BLaER1 treated with 17β-estradiol and CSF1 and Interleukin-3, amounts not matched to agents 10 nM and 100 nM (cell line): ENCODE measurements around the gene TNFRSF1B.
A peak's percentile ranks its signal among the peaks of the same experiment; 100 is the strongest.

ENCODE experiments used
- H3K27ac ChIP-seq, 11 experiments: shearing (Covaris generic); formaldehyde crosslinking; 2 replicates each; pipeline ENCODE4 v1.8.1; 2022
- H3K27me3 ChIP-seq, 11 experiments: shearing (Covaris generic); formaldehyde crosslinking; 2 replicates each; pipeline ENCODE4 v1.8.1; 2022
- H3K36me3 ChIP-seq, 11 experiments: shearing (Covaris generic); formaldehyde crosslinking; 2 replicates each; pipeline ENCODE4 v1.8.1; 2022
- H3K4me1 ChIP-seq, 10 experiments: shearing (Covaris generic); formaldehyde crosslinking; 2 replicates each; pipeline ENCODE4 v1.8.1; 2022
- H3K4me2 ChIP-seq, 11 experiments: shearing (Covaris generic); formaldehyde crosslinking; 2 replicates each; pipeline ENCODE4 v1.8.1; 2022
- H3K4me3 ChIP-seq, 10 experiments: shearing (Covaris generic); formaldehyde crosslinking; 2 replicates each; pipeline ENCODE4 v1.8.1; 2022
- H3K9ac ChIP-seq, 11 experiments: shearing (Covaris generic); formaldehyde crosslinking; 2 replicates each; pipeline ENCODE4 v1.8.1; 2022
- H3K9me3 ChIP-seq, 11 experiments: shearing (Covaris generic); formaldehyde crosslinking; replicated peaks in 1 of 11; 2 replicates each; pipeline ENCODE4 v1.8.1; 2022
- H4K20me1 ChIP-seq, 11 experiments: shearing (Covaris generic); formaldehyde crosslinking; 2 replicates each; pipeline ENCODE4 v1.8.1; 2022
- Cebpa-rat ChIP-seq, 11 experiments: shearing (Covaris generic); IDR thresholded peaks; 2 replicates each; pipeline ENCODE4 v1.8.1; 2022

The TNFRSF1B gene

GRCh38 chr1:12228979-12229378 lies 62.2 kb downstream of the TNFRSF1B start:
- no peak for TF ChIP-seq Cebpa-rat (IDR thresholded peaks at IDR 0.05)
- H3K27ac ChIP-seq: no peak overlapping the region
- no peaks in the 10 kb centered on the region for H3K27me3 ChIP-seq

DNA sequence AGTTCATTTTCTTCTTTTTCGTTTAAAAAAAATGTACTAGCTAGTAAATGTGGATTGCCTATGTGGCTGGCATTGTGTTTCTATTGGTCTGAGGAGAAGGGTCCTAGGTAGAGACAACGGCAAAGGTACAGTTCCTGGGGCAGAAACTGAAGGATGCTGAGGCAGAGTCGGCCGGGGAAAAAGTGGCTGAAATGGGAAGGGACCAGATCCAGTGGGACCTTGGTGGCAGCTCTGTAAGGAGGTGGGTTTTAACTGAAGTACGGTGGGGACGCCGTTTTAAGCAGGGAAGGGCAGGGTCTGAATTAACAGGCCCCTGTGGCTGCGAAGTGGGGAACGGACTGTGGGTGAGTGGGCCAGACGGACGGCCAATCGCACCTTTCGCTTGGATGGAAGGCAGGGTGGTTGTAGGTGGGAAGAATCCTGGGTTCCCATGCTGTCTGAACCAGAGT lies 62.6 kb downstream of the TNFRSF1B start:
- peak overlapping the region in 1 of 11 experiments; percentile 88; a peak in 1 of 22 replicates for H3K27ac ChIP-seq
- H3K27me3 ChIP-seq: no peaks in the 10 kb centered on the region
- TF ChIP-seq Cebpa-rat (IDR thresholded peaks at IDR 0.05): no peak
- peak overlapping the region in 8 of 11 experiments; percentile 91 to 98 (median 94); a peak in 10 of 22 replicates for H3K9ac ChIP-seq
- H3K4me3 ChIP-seq: peak overlapping the region in 8 of 10 experiments; percentile 96 to 100 (median 100); a peak in 10 of 20 replicates
- H3K36me3 ChIP-seq: peaks cover under 1 to 14% (median 4%) of the 10 kb centered on the region in 11 experiments; a peak in 14 of 22 replicates
- H3K9me3 ChIP-seq: peaks cover 0 to 3% (median under 1%) of the 10 kb centered on the region in 11 experiments; a peak in 7 of 22 replicates
- peaks cover 8 to 16% (median 12%) of the 10 kb centered on the region in 10 experiments for H3K4me1 ChIP-seq
- H3K4me2 ChIP-seq: peak overlapping the region in 1 of 11 experiments; percentile 73; a peak in 3 of 22 replicates
- peaks cover 3 to 43% (median 27%) of the 10 kb centered on the region in 11 experiments; a peak in 19 of 22 replicates for H4K20me1 ChIP-seq

More at GRCh38 chr1:12228979-12229378, 62.2 kb downstream of the TNFRSF1B start:
- peaks cover 3 to 38% (median 27%) of the 10 kb centered on the region in 11 experiments; a peak in 19 of 22 replicates for H4K20me1 ChIP-seq
- H3K9ac ChIP-seq: no peak overlapping the region
- H3K9me3 ChIP-seq: peaks cover 2 to 7% (median 5%) of the 10 kb centered on the region in 11 experiments; a peak in 15 of 22 replicates
- peaks cover 8 to 16% (median 12%) of the 10 kb centered on the region in 10 experiments for H3K4me1 ChIP-seq
- peaks cover 0 to 9% (median under 1%) of the 10 kb centered on the region in 11 experiments; a peak in 7 of 22 replicates for H3K36me3 ChIP-seq
- H3K4me2 ChIP-seq: no peak overlapping the region
- no peak overlapping the region for H3K4me3 ChIP-seq

DNA sequence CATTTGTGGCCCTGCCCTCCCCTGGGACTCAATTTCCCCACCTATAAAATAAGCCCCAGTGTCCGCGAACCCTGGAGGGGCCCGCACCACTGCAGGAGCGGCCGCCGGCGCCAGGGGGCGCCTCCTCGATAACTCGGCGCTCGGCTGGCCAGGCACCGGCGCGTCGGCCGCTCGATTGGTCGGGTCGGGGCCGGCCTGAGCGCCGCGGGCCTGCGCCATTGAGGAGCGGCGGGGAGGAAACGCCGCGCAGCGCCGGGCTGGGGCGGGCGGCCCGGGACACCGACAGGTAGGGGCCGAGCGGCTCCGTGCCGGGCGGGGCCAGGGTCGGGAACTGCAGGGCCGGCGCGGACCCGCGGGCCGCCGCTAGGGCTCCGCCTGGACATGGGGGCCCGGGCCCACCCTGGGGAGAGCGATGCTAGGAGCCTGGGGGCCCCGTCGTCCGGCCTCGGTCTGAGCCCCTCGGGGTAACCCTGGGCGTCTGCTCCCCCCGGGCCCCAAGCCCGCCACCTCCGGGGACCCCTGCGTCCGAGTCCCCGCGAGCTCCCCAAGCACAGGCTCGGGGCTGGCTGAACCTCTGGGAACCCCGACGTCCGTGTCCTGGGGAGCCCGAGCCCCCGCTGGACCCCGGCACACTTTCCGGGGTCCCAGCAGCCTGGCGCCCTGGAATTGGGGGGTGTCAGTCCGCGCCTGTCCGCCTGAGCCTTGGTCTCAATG lies 63.2 kb downstream of the TNFRSF1B start, which contains the start of gene VPS13D:
VPS13D (plus strand) TSS at position 196 of the 714 bp plus-strand sequence. CDS start 4,237 bp downstream, outside the sequence.
- Histone ChIP-seq H3K4me2 (peak within 1 kb of the TSS; percentile 91 to 100 (median 98)), H3K9ac (peak within 1 kb of the TSS; percentile 91 to 98 (median 95)), H3K27me3 (no peaks in the 10 kb centered on the region), H3K4me3 (peak within 1 kb of the TSS; percentile 91 to 100 (median 98)), H4K20me1 (peaks cover 3 to 49% (median 27%) of the 10 kb centered on the region in 11 experiments; a peak in 19 of 22 replicates), H3K9me3 (no peaks in the 10 kb centered on the region), H3K36me3 (peaks cover 6 to 20% (median 10%) of the 10 kb centered on the region in 11 experiments; a peak in 20 of 22 replicates), H3K27ac (peak within 1 kb of the TSS; percentile 83 to 91 (median 88)), H3K4me1 (peaks cover 8 to 16% (median 12%) of the 10 kb centered on the region in 10 experiments)
- TF ChIP-seq Cebpa-rat (IDR thresholded peaks at IDR 0.05): no peak

GRCh38 chr1:12230549-12231275 lies 63.9 kb downstream of the TNFRSF1B start:
- no peak for TF ChIP-seq Cebpa-rat (IDR thresholded peaks at IDR 0.05)
- Histone ChIP-seq H3K27ac (peak overlapping the region; percentile 83 to 91 (median 88)), H3K9me3 (no peaks in the 10 kb centered on the region), H3K4me3 (peak overlapping the region; percentile 91 to 100 (median 98)), H3K9ac (peak overlapping the region; percentile 91 to 98 (median 95)), H3K4me2 (peak overlapping the region; percentile 91 to 100 (median 98)), H3K36me3 (peaks cover 12 to 27% (median 17%) of the 10 kb centered on the region in 11 experiments), H3K4me1 (peaks cover 8 to 16% (median 12%) of the 10 kb centered on the region in 10 experiments), H4K20me1 (peaks cover 3 to 49% (median 30%) of the 10 kb centered on the region in 11 experiments; a peak in 19 of 22 replicates), H3K27me3 (no peaks in the 10 kb centered on the region)

DNA sequence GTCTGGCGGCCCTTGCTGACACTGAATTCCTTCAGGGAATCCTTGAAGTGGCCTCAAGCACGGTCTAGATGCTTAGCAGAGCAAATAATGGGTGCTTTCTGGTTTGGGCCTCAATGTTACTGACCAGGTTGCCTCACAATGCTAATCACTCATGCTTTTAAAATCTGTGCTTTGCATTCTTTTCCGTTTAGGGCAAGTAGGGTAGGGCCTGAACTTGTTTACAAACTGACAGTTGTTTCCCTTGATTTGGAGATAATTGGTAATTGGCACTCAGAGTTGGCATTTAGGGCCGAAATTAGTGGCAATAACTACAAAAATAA lies 64.4 kb downstream of the TNFRSF1B start:
- peaks cover 18 to 32% (median 23%) of the 10 kb centered on the region in 11 experiments for H3K36me3 ChIP-seq
- peaks cover 8 to 16% (median 12%) of the 10 kb centered on the region in 10 experiments for H3K4me1 ChIP-seq
- H3K9me3 ChIP-seq: no peaks in the 10 kb centered on the region
- H3K4me3 ChIP-seq: peak overlapping the region; percentile 91 to 100 (median 98)
- H3K9ac ChIP-seq: peak overlapping the region; percentile 91 to 98 (median 95)
- no peaks in the 10 kb centered on the region for H3K27me3 ChIP-seq
- peak overlapping the region; percentile 91 to 100 (median 98) for H3K4me2 ChIP-seq
- peak overlapping the region in 6 of 11 experiments; percentile 83 to 91 (median 89); a peak in 7 of 22 replicates for H3K27ac ChIP-seq
- peaks cover 7 to 51% (median 33%) of the 10 kb centered on the region in 11 experiments; a peak in 19 of 22 replicates for H4K20me1 ChIP-seq
- no peak for TF ChIP-seq Cebpa-rat (IDR thresholded peaks at IDR 0.05)

- peaks cover 8 to 16% (median 12%) of the 10 kb centered on the region in 10 experiments for H3K4me1 ChIP-seq
- H3K4me2 ChIP-seq: peak overlapping the region in 2 of 11 experiments; percentile 47 to 98; a peak in 3 of 22 replicates
- H3K36me3 ChIP-seq: peaks cover 25 to 42% (median 31%) of the 10 kb centered on the region in 11 experiments
These were observed 65.4 kb downstream of the TNFRSF1B start for GRCh38 chr1:12232221-12232620.

DNA sequence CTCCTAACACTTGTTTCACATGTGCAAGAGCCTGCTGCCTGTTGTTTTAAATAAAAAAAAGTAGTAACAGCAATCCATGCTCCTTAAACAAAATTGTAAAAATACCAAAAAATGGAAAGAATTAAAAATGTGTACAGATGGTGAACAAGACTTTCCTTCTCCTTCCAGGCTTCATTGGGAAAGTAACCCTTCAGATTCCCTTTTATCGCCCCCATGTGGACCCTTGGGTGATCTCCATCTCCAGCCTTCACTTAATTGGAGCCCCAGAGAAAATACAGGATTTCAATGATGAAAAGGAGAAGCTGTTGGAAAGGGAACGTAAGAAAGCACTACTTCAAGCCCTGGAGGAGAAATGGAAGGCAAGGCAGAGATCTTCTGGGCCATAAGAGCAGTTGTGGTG lies 77.3 kb downstream of the TNFRSF1B start:
- Histone ChIP-seq H3K36me3 (peaks cover 75 to 97% (median 87%) of the 10 kb centered on the region in 11 experiments), H3K4me1 (peaks cover 0 to 5% (median 0%) of the 10 kb centered on the region in 10 experiments; a peak in 1 of 20 replicates), H3K4me2 (no peak overlapping the region), H3K9me3 (no peaks in the 10 kb centered on the region), H3K9ac (no peak overlapping the region), H3K27me3 (no peaks in the 10 kb centered on the region), H4K20me1 (peaks cover 0 to 42% (median 4%) of the 10 kb centered on the region in 11 experiments; a peak in 9 of 22 replicates), H3K27ac (no peak overlapping the region), H3K4me3 (no peak overlapping the region)
- no peak for TF ChIP-seq Cebpa-rat (IDR thresholded peaks at IDR 0.05)

More at GRCh38 chr1:12232221-12232620, 65.4 kb downstream of the TNFRSF1B start:
- no peak for TF ChIP-seq Cebpa-rat (IDR thresholded peaks at IDR 0.05)
- Histone ChIP-seq H4K20me1 (peaks cover 7 to 54% (median 36%) of the 10 kb centered on the region in 11 experiments; a peak in 19 of 22 replicates), H3K27me3 (no peaks in the 10 kb centered on the region), H3K9ac (peak overlapping the region in 1 of 11 experiments; percentile 91; a peak in 2 of 22 replicates), H3K4me3 (no peak overlapping the region), H3K27ac (no peak overlapping the region), H3K9me3 (no peaks in the 10 kb centered on the region)

- peak overlapping the region in 2 of 11 experiments; percentile 7 to 34; a peak in 1 of 22 replicates for H3K9ac ChIP-seq
- H4K20me1 ChIP-seq: peaks cover 0 to 37% (median 3%) of the 10 kb centered on the region in 11 experiments; a peak in 9 of 22 replicates
- no peak overlapping the region for H3K4me2 ChIP-seq
- peaks cover 0 to 5% (median 0%) of the 10 kb centered on the region in 10 experiments; a peak in 1 of 20 replicates for H3K4me1 ChIP-seq
- no peaks in the 10 kb centered on the region for H3K9me3 ChIP-seq
- no peaks in the 10 kb centered on the region for H3K27me3 ChIP-seq
- no peak overlapping the region for H3K4me3 ChIP-seq
- H3K36me3 ChIP-seq: peaks cover 80 to 97% (median 89%) of the 10 kb centered on the region in 11 experiments
- H3K27ac ChIP-seq: no peak overlapping the region
- no peak for TF ChIP-seq Cebpa-rat (IDR thresholded peaks at IDR 0.05)
These were observed 77.8 kb downstream of the TNFRSF1B start for GRCh38 chr1:12244585-12244984.
